DND-41 (cell line): ENCODE measurements around the gene LPAR3.
"Not testable (repeated sequence)": the region's sequence is repeated elsewhere in the genome, so short reads cannot be mapped to it uniquely, and the experiment has no call there.

Experiments used
- ATAC-seq: fragments of 200-7000 bp; cut with Tn5 transposase; 3 replicates; pipeline ENCODE4 v1.9.1; 2021; ENCODE audit warnings: low read depth; ENCODE audit not compliant: insufficient read depth
- DNase-seq: peaks from one replicate; pipeline ENCODE4 v3.0.0-alpha.2; 2020
- H2AFZ ChIP-seq: 2 replicates; pipeline ENCODE4 v1.6.0; 2012; ENCODE audit warnings: low read depth, low read length
- H3K27ac ChIP-seq: 2 replicates; pipeline ENCODE4 v1.5.1; 2012; ENCODE audit warnings: low read length, inconsistent platforms
- H3K27me3 ChIP-seq: fragments of 200-600 bp; sonication (generic); 2 replicates; pipeline ENCODE4 v1.6.0; 2012; ENCODE audit warnings: low read length, mild to moderate bottlenecking, inconsistent platforms; ENCODE audit not compliant: insufficient read depth, poor library complexity
- H3K36me3 ChIP-seq: 2 replicates; pipeline ENCODE4 v1.5.1; 2012; ENCODE audit warnings: low read length, inconsistent platforms; ENCODE audit not compliant: insufficient read depth
- H3K4me1 ChIP-seq: 2 replicates; pipeline ENCODE4 v1.5.1; 2012; ENCODE audit warnings: mild to moderate bottlenecking, low read length; ENCODE audit not compliant: insufficient read depth
- H3K4me2 ChIP-seq: 2 replicates; pipeline ENCODE4 v1.6.0; 2012; ENCODE audit warnings: mild to moderate bottlenecking, moderate library complexity, low read length, inconsistent platforms; ENCODE audit not compliant: insufficient read depth
- H3K4me3 ChIP-seq, 2 experiments: fragments of 200-600 bp in 1 of 2; shearing (Covaris generic) in 1 of 2; 2 replicates each; pipeline ENCODE4 v1.5.1; 2012 to 2016; ENCODE audit warnings: inconsistent platforms in 2 of 2, low read length in 2 of 2, mild to moderate bottlenecking in 2 of 2, low read depth in 1 of 2, moderate library complexity in 1 of 2
- H3K79me2 ChIP-seq: 2 replicates; pipeline ENCODE4 v1.6.0; 2012; ENCODE audit warnings: low read length, inconsistent platforms; ENCODE audit not compliant: insufficient read depth
- H3K9ac ChIP-seq: 2 replicates; pipeline ENCODE4 v1.6.0; 2012; ENCODE audit warnings: low read depth, mild to moderate bottlenecking, inconsistent platforms, low read length, moderate library complexity
- H3K9me3 ChIP-seq: 2 replicates; pipeline ENCODE4 v1.5.1; 2012; ENCODE audit warnings: low read length, moderate library complexity, mild to moderate bottlenecking, inconsistent platforms; ENCODE audit not compliant: insufficient read depth, severe bottlenecking
- H4K20me1 ChIP-seq: 2 replicates; pipeline ENCODE4 v1.6.0; 2012; ENCODE audit warnings: low read length; ENCODE audit not compliant: insufficient read depth
- EZH2 ChIP-seq: IDR thresholded peaks from 3 replicates; pipeline ENCODE4 v1.6.1; 2012; ENCODE audit warnings: borderline replicate concordance, low read depth, mild to moderate bottlenecking, moderate library complexity, low read length, inconsistent platforms; ENCODE audit not compliant: severe bottlenecking
- TF ChIP-seq, protein P1 (sequence below): IDR thresholded peaks from 2 replicates; pipeline ENCODE4 v1.5.1; 2012; ENCODE audit warnings: borderline replicate concordance, low read length, moderate library complexity, mild to moderate bottlenecking; ENCODE audit not compliant: poor library complexity, severe bottlenecking; ENCODE audit errors: extremely low read depth

LPAR3 gene

DNA sequence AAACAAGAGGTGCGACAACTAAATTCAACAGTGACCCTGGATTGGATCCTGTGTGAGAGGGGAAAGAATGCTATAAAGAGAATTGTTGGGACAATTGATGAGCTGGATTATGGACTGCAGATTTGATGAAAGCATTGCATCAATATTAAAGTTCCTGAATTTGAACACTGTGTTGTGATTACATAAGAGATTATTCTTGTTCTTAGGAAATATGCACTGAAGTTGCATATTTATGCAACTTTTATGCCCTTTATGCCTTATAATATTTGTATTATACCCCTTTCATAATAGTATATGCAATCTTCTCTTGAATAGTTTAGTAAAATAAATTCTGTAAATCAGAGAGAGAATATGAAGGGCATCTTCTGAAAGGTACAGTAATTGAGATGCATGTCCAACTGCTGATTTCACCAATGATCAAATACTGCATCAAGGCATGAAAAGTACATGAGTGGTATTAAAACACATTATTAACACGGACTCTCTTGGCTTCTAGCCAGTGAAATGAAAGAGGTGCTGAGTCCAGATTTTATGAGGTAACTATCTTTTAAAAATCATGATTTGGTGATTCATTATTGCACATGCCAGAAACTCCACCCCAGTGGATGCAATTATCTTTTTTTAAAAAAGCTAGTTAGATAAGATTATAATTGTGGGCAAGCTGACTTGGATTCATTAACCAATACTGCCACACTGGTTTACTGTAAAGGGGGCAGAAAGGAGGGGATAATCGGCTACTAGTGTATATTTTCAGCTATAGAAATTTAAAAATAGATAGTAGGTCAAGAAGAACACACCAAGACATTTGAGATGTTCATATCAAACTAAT is 19.9 kb upstream of the LPAR3 start:
- Histone ChIP-seq H3K9ac (no peak overlapping the region), H3K4me1 (no peaks in the 10 kb centered on the region), H2AFZ (no peak overlapping the region), H3K36me3 (no peaks in the 10 kb centered on the region), H3K4me2 (no peak overlapping the region), H3K79me2 (no peaks in the 10 kb centered on the region), H3K9me3 (no peaks in the 10 kb centered on the region), H3K27me3 (no peaks in the 10 kb centered on the region), H4K20me1 (no peaks in the 10 kb centered on the region), H3K4me3 (no peak overlapping the region), H3K27ac (no peak overlapping the region)
- ATAC-seq (no peak), DNase-seq (no peak)
- TF ChIP-seq EZH2 = no peak
- TF ChIP-seq, protein P1, sequence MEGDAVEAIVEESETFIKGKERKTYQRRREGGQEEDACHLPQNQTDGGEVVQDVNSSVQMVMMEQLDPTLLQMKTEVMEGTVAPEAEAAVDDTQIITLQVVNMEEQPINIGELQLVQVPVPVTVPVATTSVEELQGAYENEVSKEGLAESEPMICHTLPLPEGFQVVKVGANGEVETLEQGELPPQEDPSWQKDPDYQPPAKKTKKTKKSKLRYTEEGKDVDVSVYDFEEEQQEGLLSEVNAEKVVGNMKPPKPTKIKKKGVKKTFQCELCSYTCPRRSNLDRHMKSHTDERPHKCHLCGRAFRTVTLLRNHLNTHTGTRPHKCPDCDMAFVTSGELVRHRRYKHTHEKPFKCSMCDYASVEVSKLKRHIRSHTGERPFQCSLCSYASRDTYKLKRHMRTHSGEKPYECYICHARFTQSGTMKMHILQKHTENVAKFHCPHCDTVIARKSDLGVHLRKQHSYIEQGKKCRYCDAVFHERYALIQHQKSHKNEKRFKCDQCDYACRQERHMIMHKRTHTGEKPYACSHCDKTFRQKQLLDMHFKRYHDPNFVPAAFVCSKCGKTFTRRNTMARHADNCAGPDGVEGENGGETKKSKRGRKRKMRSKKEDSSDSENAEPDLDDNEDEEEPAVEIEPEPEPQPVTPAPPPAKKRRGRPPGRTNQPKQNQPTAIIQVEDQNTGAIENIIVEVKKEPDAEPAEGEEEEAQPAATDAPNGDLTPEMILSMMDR = no peak

DNA sequence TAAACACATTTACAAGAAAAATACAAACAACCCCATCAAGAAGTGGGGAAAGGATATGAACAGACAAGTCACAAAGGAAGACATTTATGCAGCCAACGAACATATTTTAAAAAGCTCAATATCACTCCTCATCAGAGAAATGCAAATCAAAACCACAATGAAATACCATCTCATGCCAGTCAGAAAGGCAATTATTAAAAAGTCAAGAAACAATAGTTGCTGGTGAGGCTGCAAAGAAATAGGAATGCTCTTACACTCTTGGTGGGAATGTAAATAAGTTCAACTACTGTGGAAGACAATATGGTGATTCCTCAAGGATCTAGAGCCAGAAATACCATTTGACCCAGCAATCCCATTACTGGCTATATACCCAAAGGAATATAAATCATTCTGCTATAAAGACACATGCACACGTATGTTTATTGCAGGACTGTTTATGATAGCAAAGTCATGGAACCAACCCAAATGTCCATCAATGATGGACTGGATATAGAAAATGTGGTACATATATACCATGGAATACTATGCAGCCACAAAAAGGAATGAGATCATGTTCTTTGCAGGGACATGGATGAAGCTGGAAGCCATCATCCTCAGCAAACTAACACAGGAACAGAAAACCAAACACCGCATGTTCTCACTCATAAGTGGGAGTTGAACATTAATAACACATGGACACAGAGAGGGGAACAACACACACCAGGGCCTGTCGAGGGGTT is 15.9 kb upstream of the LPAR3 start:
- H3K27ac ChIP-seq, ATAC-seq, H3K9me3 ChIP-seq, H3K4me1 ChIP-seq, H3K27me3 ChIP-seq, H3K4me3 ChIP-seq, H3K79me2 ChIP-seq, DNase-seq, H3K9ac ChIP-seq, H3K4me2 ChIP-seq, H4K20me1 ChIP-seq, H3K36me3 ChIP-seq, H2AFZ ChIP-seq: not testable (repeated sequence)

DNA sequence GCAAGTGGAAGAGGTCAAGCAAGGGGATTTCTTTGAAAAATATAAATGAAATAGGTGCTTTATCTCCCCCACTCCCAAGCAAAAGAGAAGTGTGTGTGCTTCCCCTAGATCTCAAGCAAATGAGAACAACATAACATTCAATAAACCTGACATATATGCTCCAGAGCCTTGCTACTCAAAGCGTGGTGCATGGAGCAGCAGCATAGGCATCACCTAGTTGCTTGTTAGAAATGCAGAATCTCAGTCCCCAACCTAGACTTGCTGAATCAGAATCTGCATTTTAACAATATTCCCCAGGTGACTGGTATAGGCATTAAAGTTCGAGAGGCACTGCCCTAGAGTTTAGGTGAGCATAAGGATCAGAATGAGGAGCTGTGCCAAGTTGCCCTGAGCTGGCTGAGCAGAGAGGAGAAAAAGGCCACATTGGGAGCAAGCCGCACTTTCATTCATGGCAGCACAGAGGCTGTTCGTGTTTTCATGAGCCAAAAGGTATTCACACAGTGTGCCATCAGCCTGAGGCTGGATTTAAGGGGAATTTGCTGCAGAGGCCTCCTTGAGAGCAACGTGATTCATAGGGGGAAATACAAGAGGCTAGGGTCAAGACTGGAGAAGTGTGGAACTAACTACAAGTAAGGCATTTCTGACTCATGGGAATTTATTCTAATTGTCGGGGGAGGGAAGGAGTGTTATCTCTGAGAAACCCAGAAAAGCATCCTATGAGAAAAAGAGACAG is 14.3 kb upstream of the LPAR3 start:
- Histone ChIP-seq H2AFZ (no peak overlapping the region), H3K27me3 (no peaks in the 10 kb centered on the region), H4K20me1 (no peaks in the 10 kb centered on the region), H3K27ac (no peak overlapping the region), H3K79me2 (no peaks in the 10 kb centered on the region), H3K9ac (no peak overlapping the region), H3K36me3 (no peaks in the 10 kb centered on the region), H3K4me3 (no peak overlapping the region), H3K9me3 (no peaks in the 10 kb centered on the region), H3K4me1 (no peaks in the 10 kb centered on the region), H3K4me2 (no peak overlapping the region)
- DNase-seq (no peak), ATAC-seq (no peak)
- TF ChIP-seq, protein P1 = no peak
- TF ChIP-seq EZH2 = no peak

DNA sequence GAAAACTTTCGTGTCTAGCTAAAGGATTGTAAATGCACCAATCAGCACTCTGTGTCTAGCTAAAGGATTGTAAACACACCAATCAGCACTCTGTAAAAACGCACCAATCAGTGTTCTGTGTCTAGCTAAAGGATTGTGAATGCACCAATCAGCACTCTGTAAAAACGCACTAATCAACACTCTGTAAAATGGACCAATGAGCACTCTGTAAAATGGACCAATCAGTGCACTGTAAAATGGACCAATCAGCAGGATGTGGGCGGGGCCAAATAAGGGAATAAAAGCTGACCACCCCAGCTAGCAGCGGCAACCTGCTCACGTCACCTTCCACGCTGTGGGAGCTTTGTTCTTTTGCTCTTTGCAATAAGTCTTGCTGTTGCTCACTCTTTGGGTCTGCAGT is 9.7 kb upstream of the LPAR3 start:
- not testable (repeated sequence) for DNase-seq, H3K27ac ChIP-seq, H3K79me2 ChIP-seq, H3K4me2 ChIP-seq, H3K4me1 ChIP-seq, ATAC-seq, H3K36me3 ChIP-seq, H2AFZ ChIP-seq, H3K9ac ChIP-seq, H3K4me3 ChIP-seq, H3K9me3 ChIP-seq, H4K20me1 ChIP-seq, H3K27me3 ChIP-seq
